ENCODE data around the gene TMEM198.

Gene TMEM198

GRCh38 chr2:219554350-219554749 lies 10.5 kb downstream of the TMEM198 start:
- Mint-ChIP-seq H3K27me3 (peaks cover 34% of the 10 kb centered on the region), H3K4me1 (peaks cover 9% of the 10 kb centered on the region), H3K9me3 (no peaks in the 10 kb centered on the region), H3K27ac (no peak overlapping the region), H3K36me3 (no peaks in the 10 kb centered on the region), H3K4me3 (no peak overlapping the region)
- no peak for DNase-seq (ENCODE audit: low spot score in 2 of 2)
- no peak for ATAC-seq (ENCODE audit: low read depth)

GRCh38 chr2:219555956-219556355 lies 12.1 kb downstream of the TMEM198 start:
- H3K9me3 Mint-ChIP-seq, result no peaks in the 10 kb centered on the region
- H3K27ac Mint-ChIP-seq, result no peak overlapping the region
- peaks cover 36% of the 10 kb centered on the region for H3K27me3 Mint-ChIP-seq
- DNase-seq (ENCODE audit: low spot score in 2 of 2), result no peak
- H3K36me3 Mint-ChIP-seq, result no peaks in the 10 kb centered on the region
- H3K4me1 Mint-ChIP-seq, result peaks cover 7% of the 10 kb centered on the region
- no peak for ATAC-seq (ENCODE audit: low read depth)
- no peak overlapping the region for H3K4me3 Mint-ChIP-seq

- Mint-ChIP-seq H3K27me3 (peaks cover 37% of the 10 kb centered on the region), H3K4me1 (peaks cover 6% of the 10 kb centered on the region), H3K4me3 (no peak overlapping the region), H3K36me3 (no peaks in the 10 kb centered on the region), H3K27ac (no peak overlapping the region), H3K9me3 (no peaks in the 10 kb centered on the region)
- no peak for DNase-seq (ENCODE audit: low spot score in 2 of 2)
- ATAC-seq (ENCODE audit: low read depth), result no peak
Measured at GRCh38 chr2:219556413-219556812, 12.6 kb downstream of the TMEM198 start.

- H3K4me1 Mint-ChIP-seq, result peaks cover 2% of the 10 kb centered on the region
- peaks cover 36% of the 10 kb centered on the region for H3K27me3 Mint-ChIP-seq
- H3K4me3 Mint-ChIP-seq, result no peak overlapping the region
- DNase-seq (ENCODE audit: low spot score in 2 of 2) (no peak), ATAC-seq (ENCODE audit: low read depth) (no peak)
- H3K27ac Mint-ChIP-seq, result no peak overlapping the region
- H3K9me3 Mint-ChIP-seq, result no peaks in the 10 kb centered on the region
- H3K36me3 Mint-ChIP-seq, result no peaks in the 10 kb centered on the region
Measured at GRCh38 chr2:219557320-219557719, 13.5 kb downstream of the TMEM198 start.

- H3K27me3 Mint-ChIP-seq, result peaks cover 41% of the 10 kb centered on the region
- no peaks in the 10 kb centered on the region for H3K36me3 Mint-ChIP-seq
- DNase-seq (ENCODE audit: low spot score in 2 of 2) (no peak), ATAC-seq (ENCODE audit: low read depth) (no peak)
- peaks cover 2% of the 10 kb centered on the region for H3K4me1 Mint-ChIP-seq
- no peak overlapping the region for H3K4me3 Mint-ChIP-seq
- no peak overlapping the region for H3K27ac Mint-ChIP-seq
- H3K9me3 Mint-ChIP-seq, result no peaks in the 10 kb centered on the region
Measured at GRCh38 chr2:219557791-219558785, 14.3 kb downstream of the TMEM198 start.

GRCh38 chr2:219559156-219559915 lies 15.5 kb downstream of the TMEM198 start:
- H3K27me3 Mint-ChIP-seq, result peaks cover 37% of the 10 kb centered on the region
- no peaks in the 10 kb centered on the region for H3K9me3 Mint-ChIP-seq
- ATAC-seq (ENCODE audit: low read depth), result no peak

DNA sequence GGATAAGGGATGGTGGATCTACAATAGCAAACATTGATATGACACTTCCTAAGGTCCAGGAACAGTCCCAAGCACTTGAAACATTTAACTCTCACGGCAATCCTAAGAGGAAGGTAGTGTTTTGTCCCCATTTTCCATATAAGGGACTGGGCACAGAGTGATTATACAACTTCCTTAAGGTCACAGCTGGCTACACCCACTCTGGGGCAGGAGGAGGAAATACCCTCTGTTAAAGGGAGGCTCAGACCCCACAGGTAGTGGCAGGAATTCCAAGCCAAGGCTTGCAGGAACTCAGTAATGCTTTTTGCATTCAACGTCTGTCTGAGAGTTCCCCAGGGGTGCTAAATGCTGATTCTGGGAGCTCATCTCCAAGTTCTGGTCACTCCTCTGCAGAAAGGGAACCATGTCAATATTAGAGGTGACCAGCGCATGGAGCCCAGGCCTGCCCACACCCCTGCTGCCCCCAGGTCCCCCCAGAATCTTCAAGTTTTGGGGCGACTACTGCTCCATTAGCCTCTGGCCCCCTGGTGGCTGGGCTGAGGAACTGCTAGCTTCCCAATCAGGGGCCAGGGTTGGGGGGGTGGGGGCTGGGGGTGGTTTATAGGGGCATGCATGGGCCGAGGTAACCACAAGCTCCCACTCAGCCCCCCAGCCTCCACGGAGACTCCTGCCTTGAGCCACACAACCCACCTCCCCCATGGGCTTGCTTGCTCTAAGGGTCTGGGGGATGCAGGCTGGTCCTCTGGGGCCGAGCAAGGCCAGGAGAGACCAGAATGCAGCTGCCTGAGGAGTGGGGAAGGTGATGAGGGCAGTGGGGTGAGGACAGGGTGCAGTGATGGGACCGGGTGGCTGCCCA lies 16.4 kb downstream of the TMEM198 start:
- H3K36me3 Mint-ChIP-seq, result no peaks in the 10 kb centered on the region
- no peaks in the 10 kb centered on the region for H3K4me1 Mint-ChIP-seq
- H3K4me3 Mint-ChIP-seq, result no peak overlapping the region
- H3K27me3 Mint-ChIP-seq, result peaks cover 34% of the 10 kb centered on the region
- no peak overlapping the region for H3K27ac Mint-ChIP-seq
- DNase-seq (ENCODE audit: low spot score in 2 of 2), result no peak
- H3K9me3 Mint-ChIP-seq, result no peaks in the 10 kb centered on the region
- peak; percentile 66 for ATAC-seq (ENCODE audit: low read depth)

More at GRCh38 chr2:219559156-219559915, 15.5 kb downstream of the TMEM198 start:
- H3K4me3 Mint-ChIP-seq, result no peak overlapping the region
- no peaks in the 10 kb centered on the region for H3K4me1 Mint-ChIP-seq
- H3K27ac Mint-ChIP-seq, result no peak overlapping the region
- no peak for DNase-seq (ENCODE audit: low spot score in 2 of 2)
- H3K36me3 Mint-ChIP-seq, result no peaks in the 10 kb centered on the region

- H3K4me3 Mint-ChIP-seq, result no peak overlapping the region
Measured at GRCh38 chr2:219560893-219561178, 17.0 kb downstream of the TMEM198 start.

DNA sequence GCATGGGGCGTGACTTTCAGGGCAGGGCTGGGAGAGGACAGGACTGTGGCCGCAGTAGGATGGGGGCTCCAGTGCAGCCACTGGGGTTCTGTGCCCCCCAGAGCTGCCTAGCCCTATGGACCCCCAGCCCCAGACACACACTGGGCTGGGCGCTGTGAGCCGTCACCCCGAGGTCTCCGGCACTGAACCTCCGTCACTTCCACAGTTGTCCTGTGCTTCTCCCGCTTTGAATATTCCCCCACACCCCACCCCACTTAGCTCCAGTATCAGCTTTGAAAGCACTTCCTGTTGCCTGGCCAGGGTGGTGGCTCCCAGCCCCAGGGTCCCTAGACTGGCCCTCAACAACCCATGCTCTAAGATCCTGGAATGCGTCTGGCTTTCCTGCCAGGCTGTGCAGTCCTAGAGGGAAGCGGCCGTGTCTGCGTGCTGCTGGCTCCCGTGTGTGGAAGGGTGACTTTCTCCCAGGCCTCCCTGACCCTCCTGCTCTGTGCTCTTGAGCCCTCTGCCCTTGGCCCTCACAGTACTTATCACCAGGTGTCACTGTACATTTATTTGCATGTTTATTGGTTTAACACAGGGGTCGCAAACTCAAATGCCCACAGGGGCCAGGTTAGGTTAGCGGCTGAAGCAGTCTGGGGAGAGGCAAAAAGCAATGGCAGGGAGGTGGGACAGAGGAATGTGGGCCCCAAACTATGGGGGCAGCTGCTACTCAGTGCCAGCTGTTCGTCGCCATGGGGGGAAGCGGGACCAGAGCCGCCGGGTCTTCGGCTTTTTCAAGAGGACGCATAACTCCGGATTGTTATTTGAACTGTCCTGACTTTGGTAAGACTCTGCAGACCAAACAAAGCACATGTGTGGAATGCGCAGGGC lies 17.6 kb downstream of the TMEM198 start:
- ATAC-seq (ENCODE audit: low read depth), result no peak
- no peaks in the 10 kb centered on the region for H3K4me1 Mint-ChIP-seq
- no peaks in the 10 kb centered on the region for H3K9me3 Mint-ChIP-seq
- DNase-seq (ENCODE audit: low spot score in 2 of 2), result no peak
- no peak overlapping the region for H3K4me3 Mint-ChIP-seq
- no peaks in the 10 kb centered on the region for H3K36me3 Mint-ChIP-seq
- H3K27me3 Mint-ChIP-seq, result peaks cover 37% of the 10 kb centered on the region
- H3K27ac Mint-ChIP-seq, result no peak overlapping the region

More at GRCh38 chr2:219560893-219561178, 17.0 kb downstream of the TMEM198 start:
- ATAC-seq (ENCODE audit: low read depth), result no peak
- Mint-ChIP-seq H3K27ac (no peak overlapping the region), H3K4me1 (no peaks in the 10 kb centered on the region), H3K9me3 (no peaks in the 10 kb centered on the region), H3K36me3 (no peaks in the 10 kb centered on the region), H3K27me3 (peaks cover 36% of the 10 kb centered on the region)
- no peak for DNase-seq (ENCODE audit: low spot score in 2 of 2)

- Mint-ChIP-seq H3K36me3 (no peaks in the 10 kb centered on the region), H3K27me3 (peaks cover 34% of the 10 kb centered on the region), H3K4me3 (no peak overlapping the region), H3K27ac (no peak overlapping the region), H3K9me3 (no peaks in the 10 kb centered on the region), H3K4me1 (no peaks in the 10 kb centered on the region)
- DNase-seq (ENCODE audit: low spot score in 2 of 2) (no peak), ATAC-seq (ENCODE audit: low read depth) (no peak)
Measured at GRCh38 chr2:219562049-219563020, 18.5 kb downstream of the TMEM198 start.

DNA sequence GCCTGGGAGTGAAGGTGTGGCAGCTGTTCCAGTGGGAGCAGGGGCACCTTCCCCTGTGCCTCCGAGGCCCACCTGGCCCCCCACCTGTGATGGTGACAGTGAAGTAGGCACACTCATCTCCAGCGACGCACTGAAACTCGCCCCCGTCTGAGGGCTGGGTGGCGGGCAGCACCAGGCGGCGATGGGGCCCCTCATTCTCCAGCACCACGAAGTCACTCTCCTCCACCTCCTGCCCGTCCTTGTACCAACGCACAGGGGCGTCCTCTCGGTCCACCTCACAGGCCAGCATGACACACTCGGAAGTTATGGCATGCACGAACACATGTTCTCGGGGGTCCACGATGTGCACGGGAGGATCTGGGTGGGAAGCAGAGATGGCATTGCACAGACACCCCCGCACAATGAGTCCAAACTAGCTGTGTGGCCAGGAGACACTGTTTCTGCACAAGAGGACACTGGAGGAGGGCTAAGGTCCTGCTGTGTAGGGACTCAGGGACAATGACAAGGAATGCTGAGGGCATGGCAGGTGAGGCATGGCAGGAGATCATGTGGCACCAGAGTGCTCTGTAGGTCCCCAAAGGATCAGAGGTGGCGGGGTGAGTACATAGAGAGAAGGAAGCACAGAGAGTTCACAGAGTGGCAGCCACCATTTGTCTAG lies 19.6 kb downstream of the TMEM198 start:
- Mint-ChIP-seq H3K9me3 (no peaks in the 10 kb centered on the region), H3K4me3 (no peak overlapping the region), H3K4me1 (no peaks in the 10 kb centered on the region), H3K36me3 (no peaks in the 10 kb centered on the region), H3K27ac (no peak overlapping the region), H3K27me3 (peaks cover 36% of the 10 kb centered on the region)
- ATAC-seq (ENCODE audit: low read depth) (no peak), DNase-seq (ENCODE audit: low spot score in 2 of 2) (no peak)

Measured in memory B cell (primary cell).